Activated CD8-positive, alpha-beta T cell treated with anti-CD3 and anti-CD28 coated beads for 36 hours (primary cell): ENCODE measurements around the gene ENPP6. TPM values are rescaled to one million over a fixed set of nuclear protein-coding genes. Genes with fewer than 3 reads are reported as not detected.

Source experiments
- ATAC-seq: fragments of 200-7000 bp; cut with Tn5 transposase; one replicate; pipeline ENCODE4 v1.10.0; 2021; ENCODE audit warnings: mild to moderate bottlenecking, moderate library complexity
- CTCF ChIA-PET: fragments of 350-600 bp; sonication (Branson Sonifier 250); formaldehyde crosslinking; loops from one replicate; lab custom pipeline; 2021; ENCODE audit warnings: antibody characterized with exemption; lab: Charles Lee
- POLR2A ChIA-PET: fragments of 350-600 bp; sonication (Branson Sonifier 250); formaldehyde crosslinking; loops from one replicate; lab custom pipeline; 2021; ENCODE audit warnings: antibody characterized with exemption; lab: Charles Lee
- DNase-seq: peaks from one replicate; pipeline ENCODE4 v3.0.0-alpha.2; 2020
- H3K27ac Mint-ChIP-seq: one replicate; pipeline ENCODE4 v1.8.0; 2021; ENCODE audit warnings: mild to moderate bottlenecking, mixed read lengths
- H3K27me3 Mint-ChIP-seq: one replicate; pipeline ENCODE4 v1.8.0; 2021; ENCODE audit warnings: mixed read lengths
- H3K36me3 Mint-ChIP-seq: one replicate; pipeline ENCODE4 v1.8.0; 2021; ENCODE audit warnings: low read depth, mixed read lengths
- H3K4me1 Mint-ChIP-seq: one replicate; pipeline ENCODE4 v1.8.0; 2021; ENCODE audit warnings: low read depth, mixed read lengths
- H3K4me3 Mint-ChIP-seq: one replicate; pipeline ENCODE4 v1.8.0; 2021; ENCODE audit warnings: mild to moderate bottlenecking, moderate library complexity, mixed read lengths
- H3K9me3 Mint-ChIP-seq: one replicate; pipeline ENCODE4 v1.8.0; 2021; ENCODE audit warnings: mixed read lengths
- CTCF ChIP-seq: fragments of 200-600 bp; IDR thresholded peaks from one replicate; pipeline ENCODE4 v1.8.0; 2022; ENCODE audit warnings: antibody characterized with exemption, mild to moderate bottlenecking
- intact Hi-C: fragments of 100-400 bp; cut with micrococcal nuclease; formaldehyde crosslinking; loops from one replicate; pipeline ENCODE4 v1.10.0; 2022
- total RNA-seq, 2 experiments: library from RNA; stranded (reverse); gene quantifications; one replicate each; pipeline ENCODE4 v1.2.3, GENCODE V29; 2021

Gene ENPP6
- total RNA-seq, 2 experiments from 2014 or later = 0.27 to 0.40 TPM

- ATAC-seq = peak; percentile 72
- Mint-ChIP-seq H3K4me3 (peak overlapping the region; percentile 49), H3K9me3 (no peaks in the 10 kb centered on the region), H3K27ac (no peak overlapping the region), H3K27me3 (peaks cover 16% of the 10 kb centered on the region), H3K4me1 (no peaks in the 10 kb centered on the region), H3K36me3 (no peaks in the 10 kb centered on the region)
- peak; percentile 47 for TF ChIP-seq CTCF
- intact Hi-C loops = no loop called here
- ChIA-PET CTCF (interaction anchor here (0.6 to 3.9 kb wide), 5 partner anchors 8 to 428 kb away, joined by 3 to 21 read pairs (median 3); no protein-coding TSS in a partner anchor), POLR2A (no interaction called here)
- peak; percentile 57 for DNase-seq
Observed at GRCh38 chr4:184097241-184097605, 120.5 kb downstream of the ENPP6 start.

- Mint-ChIP-seq H3K4me1 (no peaks in the 10 kb centered on the region), H3K27ac (no peak overlapping the region), H3K4me3 (peak overlapping the region; percentile 49), H3K36me3 (no peaks in the 10 kb centered on the region), H3K27me3 (peaks cover 16% of the 10 kb centered on the region), H3K9me3 (no peaks in the 10 kb centered on the region)
- POLR2A ChIA-PET = no interaction called here
- CTCF ChIA-PET = interaction anchor here (1.4 to 3.9 kb wide), 4 partner anchors 9 to 257 kb away, joined by 3 to 21 read pairs (median 4); no protein-coding TSS in a partner anchor
- ATAC-seq = no peak
- no peak for TF ChIP-seq CTCF
- intact Hi-C loops = no loop called here
- no peak for DNase-seq
Observed at GRCh38 chr4:184096561-184097240, 121.0 kb downstream of the ENPP6 start.

- intact Hi-C loops = no loop called here
- no peaks in the 10 kb centered on the region for H3K4me1 Mint-ChIP-seq
- POLR2A ChIA-PET = no interaction called here
Observed at GRCh38 chr4:184094532-184095159, 123.0 kb downstream of the ENPP6 start.

GRCh38 chr4:184091986-184092385 is 125.7 kb downstream of the ENPP6 start:
- Mint-ChIP-seq H3K9me3 (no peaks in the 10 kb centered on the region), H3K4me1 (no peaks in the 10 kb centered on the region), H3K36me3 (no peaks in the 10 kb centered on the region), H3K4me3 (no peak overlapping the region), H3K27ac (no peak overlapping the region), H3K27me3 (peaks cover 17% of the 10 kb centered on the region)
- ChIA-PET POLR2A (no interaction called here), CTCF (interaction anchor here (5.2 kb wide), 1 partner anchor 8 kb away, joined by 26 read pairs; no protein-coding TSS in a partner anchor)
- no peak for TF ChIP-seq CTCF
- intact Hi-C loops = no loop called here
- DNase-seq (no peak), ATAC-seq (no peak)

More at GRCh38 chr4:184094532-184095159, 123.0 kb downstream of the ENPP6 start:
- H3K27ac Mint-ChIP-seq = no peak overlapping the region
- ATAC-seq (no peak), DNase-seq (no peak)
- CTCF ChIA-PET = no interaction called here
- H3K4me3 Mint-ChIP-seq = no peak overlapping the region
- H3K27me3 Mint-ChIP-seq = peaks cover 13% of the 10 kb centered on the region
- no peak for TF ChIP-seq CTCF
- no peaks in the 10 kb centered on the region for H3K9me3 Mint-ChIP-seq
- H3K36me3 Mint-ChIP-seq = no peaks in the 10 kb centered on the region

GRCh38 chr4:184090571-184090970 is 127.1 kb downstream of the ENPP6 start:
- H3K27ac Mint-ChIP-seq = no peak overlapping the region
- no peaks in the 10 kb centered on the region for H3K36me3 Mint-ChIP-seq
- TF ChIP-seq CTCF = no peak
- DNase-seq = no peak
- ChIA-PET POLR2A (interaction anchor here (0.6 kb wide), 1 partner anchor 781 kb away, joined by 3 read pairs; no protein-coding TSS in a partner anchor), CTCF (interaction anchor here (5.2 kb wide), 1 partner anchor 10 kb away, joined by 26 read pairs; no protein-coding TSS in a partner anchor)
- H3K4me1 Mint-ChIP-seq = no peaks in the 10 kb centered on the region
- H3K9me3 Mint-ChIP-seq = no peaks in the 10 kb centered on the region
- H3K27me3 Mint-ChIP-seq = peaks cover 7% of the 10 kb centered on the region
- intact Hi-C loops = no loop called here
- no peak overlapping the region for H3K4me3 Mint-ChIP-seq
- no peak for ATAC-seq
